Ureter (tissue), 1 donor: ENCODE measurements around the gene IRF4. TPM values are rescaled to one million over a fixed set of nuclear protein-coding genes. Genes with fewer than 3 reads are reported as not detected.

Experiments used
- DNase-seq: peaks from one replicate; pipeline ENCODE4 v3.0.0-alpha.2; 2020; ENCODE audit warnings: low spot score
- total RNA-seq: library from RNA; stranded (reverse); gene quantifications from one replicate; pipeline ENCODE4 v1.2.4, GENCODE V29; 2023
- donor health status: DM: yes; HTN: yes; CAD: no.

The IRF4 gene
- total RNA-seq, 1 donor from 2014 or later: 12.1 TPM

- DNase-seq: no peak
Observed at GRCh38 chr6:443621-444159, 52.1 kb downstream of the IRF4 start.

GRCh38 chr6:444653-445275 is 53.2 kb downstream of the IRF4 start:
- no peak for DNase-seq

- DNase-seq: no peak
Observed at GRCh38 chr6:445571-446417, 54.2 kb downstream of the IRF4 start.

GRCh38 chr6:446418-447366 is 55.1 kb downstream of the IRF4 start:
- DNase-seq: no peak

- no peak for DNase-seq
Observed at GRCh38 chr6:447381-448165, 56.0 kb downstream of the IRF4 start.

- DNase-seq: no peak
Observed at GRCh38 chr6:448296-449056, 56.9 kb downstream of the IRF4 start.

- no peak for DNase-seq
Observed at GRCh38 chr6:449057-449430, 57.5 kb downstream of the IRF4 start.

- DNase-seq: no peak
Observed at GRCh38 chr6:449486-450419, 58.2 kb downstream of the IRF4 start.

- no peak for DNase-seq
Observed at GRCh38 chr6:451336-451735, 59.8 kb downstream of the IRF4 start.

- DNase-seq: no peak
Observed at GRCh38 chr6:451847-452246, 60.3 kb downstream of the IRF4 start.

- DNase-seq: no peak
Observed at GRCh38 chr6:452301-453067, 60.9 kb downstream of the IRF4 start.

- no peak for DNase-seq
Observed at GRCh38 chr6:453152-453551, 61.6 kb downstream of the IRF4 start.

GRCh38 chr6:454148-454991 is 62.8 kb downstream of the IRF4 start:
- no peak for DNase-seq

- no peak for DNase-seq
Observed at GRCh38 chr6:455006-455585, 63.5 kb downstream of the IRF4 start.

- DNase-seq: no peak
Observed at GRCh38 chr6:455835-456234, 64.3 kb downstream of the IRF4 start.

GRCh38 chr6:456358-456867 is 64.9 kb downstream of the IRF4 start:
- DNase-seq: no peak

GRCh38 chr6:456887-457286 is 65.3 kb downstream of the IRF4 start:
- no peak for DNase-seq
